Stimulated activated CD8-positive, alpha-beta memory T cell treated with anti-CD3 and anti-CD28 coated beads, Interleukin-7, amount 100 ng/mL, for 24 hours (primary cell): ENCODE measurements around the gene CYGB.

Source experiments
- DNase-seq: peaks from one replicate; pipeline ENCODE4 v3.0.0-alpha.2; 2020; ENCODE audit warnings: low read depth

The CYGB gene

GRCh38 chr17:76479515-76480060, 57.9 kb downstream of the CYGB start:
- no peak for DNase-seq

DNA sequence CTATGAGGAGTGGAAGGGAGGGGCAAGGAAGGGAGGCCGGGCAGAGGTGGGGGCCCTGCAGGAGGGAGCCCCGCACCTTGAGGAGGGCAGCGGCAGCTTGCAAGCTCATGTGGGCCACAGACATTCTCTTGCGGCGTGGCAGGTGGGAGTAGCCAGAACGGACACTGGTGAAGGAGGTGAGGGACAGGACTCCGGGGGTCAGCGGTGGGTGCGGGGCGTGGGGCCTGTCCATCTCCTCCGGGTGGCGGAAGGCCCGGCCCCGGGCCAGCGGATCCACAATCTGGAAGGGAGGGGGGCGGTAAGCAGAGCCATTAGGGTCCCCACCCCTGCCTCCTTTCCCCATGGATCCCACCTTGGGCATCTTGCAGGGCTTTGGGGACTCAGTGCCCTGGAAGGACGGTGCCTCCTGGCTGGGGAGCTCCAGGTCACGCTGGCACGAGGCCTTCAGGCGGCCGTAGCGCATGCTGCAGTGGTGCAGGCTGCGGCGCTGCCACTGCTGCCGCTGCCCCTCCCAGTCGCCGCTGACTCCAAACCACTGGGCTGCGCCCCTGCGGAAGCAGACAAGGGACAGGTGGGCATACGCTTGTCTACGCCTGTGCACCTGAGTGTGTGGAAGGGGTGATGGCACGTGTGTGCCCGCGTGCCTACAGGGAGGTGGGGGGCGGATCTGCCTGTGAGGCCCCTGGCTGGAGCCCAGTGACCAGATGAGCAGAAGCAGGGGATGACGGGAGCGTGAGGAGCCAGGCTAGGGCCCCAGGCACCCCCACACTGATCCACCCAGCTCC, 58.6 kb downstream of the CYGB start:
- no peak for DNase-seq

- no peak for DNase-seq
Observed at GRCh38 chr17:76478097-76478496, 59.4 kb downstream of the CYGB start.

- no peak for DNase-seq
Observed at GRCh38 chr17:76477576-76477975, 59.9 kb downstream of the CYGB start.
